GM21619 (cell line): ENCODE results near the gene SBF1.
"Not testable (repeated sequence)": the region's sequence is repeated elsewhere in the genome, so short reads cannot be mapped to it uniquely, and the experiment has no call there.

Experiments used
- ATAC-seq: cut with Tn5 transposase; IDR thresholded peaks from one replicate; pipeline ENCODE4 v1.9.1; 2021; ENCODE audit not compliant: unreplicated experiment

Gene SBF1

DNA sequence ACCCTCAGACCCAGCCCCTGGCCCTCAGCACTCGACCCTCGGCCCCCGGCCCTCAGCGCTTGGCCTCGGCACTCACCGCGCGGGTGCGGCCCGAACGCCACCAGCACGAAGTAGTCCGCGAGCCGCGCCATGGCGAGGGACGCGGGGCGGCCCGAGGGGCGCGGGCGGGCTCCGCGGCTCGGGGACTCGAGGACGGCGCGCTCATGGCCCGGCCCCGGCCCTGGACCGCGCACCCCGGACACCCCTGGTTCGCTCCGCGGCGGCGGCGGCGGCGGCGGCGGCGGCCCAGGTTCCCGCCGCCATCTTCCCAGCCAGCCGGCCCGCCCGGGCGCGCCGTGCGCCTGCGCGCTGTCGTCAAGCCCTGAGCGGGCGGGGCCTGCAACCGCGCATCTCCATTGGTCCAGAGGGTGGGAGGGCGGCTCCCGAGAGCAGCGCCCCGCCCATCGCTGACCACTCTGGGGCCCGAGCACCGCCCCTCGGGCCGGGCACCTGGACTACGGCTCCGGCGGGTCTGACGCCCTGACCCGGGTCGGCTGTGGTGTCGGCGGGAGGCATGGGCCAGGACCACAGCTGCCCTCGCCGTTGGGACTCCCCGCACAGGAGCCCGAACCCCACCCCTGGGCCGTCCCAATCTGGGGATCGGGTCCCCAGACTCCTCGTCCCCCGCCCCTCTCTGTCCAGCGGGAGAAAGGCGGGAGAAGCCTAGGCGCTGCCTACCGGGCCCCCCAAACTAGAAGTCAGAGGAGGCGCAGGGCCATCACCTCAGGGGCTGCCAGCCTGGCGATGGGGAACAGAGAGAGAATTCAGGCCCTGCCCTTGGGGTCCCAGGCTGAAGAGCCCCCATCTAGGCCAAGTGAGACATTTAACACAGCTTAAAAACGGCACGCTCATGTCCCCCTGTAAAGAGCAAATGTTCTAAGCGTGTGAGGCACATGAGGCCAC, at the start of gene SBF1:
TSS of gene SBF1 (minus strand) at position 326 of the 942 bp plus-strand sequence. CDS start at position 131, 195 bp downstream.
- peak; percentile 63 for ATAC-seq

GRCh38 chr22:50523806-50524675, 49.2 kb upstream of the SBF1 start:
- no peak for ATAC-seq

GRCh38 chr22:50523458-50523805, 48.6 kb upstream of the SBF1 start:
- no peak for ATAC-seq

DNA sequence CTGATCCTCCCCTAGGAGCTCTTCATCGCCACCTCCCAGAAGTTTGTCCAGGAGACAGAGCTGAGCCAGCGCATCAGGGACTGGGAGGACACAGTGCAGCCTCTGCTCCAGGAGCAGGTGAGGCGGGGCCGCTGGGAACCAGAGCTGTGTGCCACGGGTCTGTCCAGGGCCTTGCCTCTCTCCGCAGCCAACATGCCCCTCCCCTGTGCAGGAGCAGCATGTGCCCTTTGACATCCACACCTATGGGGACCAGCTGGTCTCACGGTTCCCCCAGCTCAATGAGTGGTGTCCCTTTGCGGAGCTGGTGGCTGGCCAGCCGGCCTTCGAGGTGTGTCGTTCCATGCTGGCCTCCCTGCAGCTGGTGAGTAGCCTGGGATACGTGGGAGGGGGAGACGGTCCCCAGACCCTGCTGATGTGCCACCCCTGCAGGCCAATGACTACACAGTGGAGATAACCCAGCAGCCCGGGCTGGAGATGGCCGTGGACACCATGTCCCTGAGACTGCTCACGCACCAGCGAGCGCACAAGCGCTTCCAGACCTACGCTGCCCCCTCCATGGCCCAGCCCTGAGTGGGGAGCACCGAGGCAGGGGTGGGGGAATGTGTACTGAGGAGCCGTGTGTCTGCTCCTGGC, 48.1 kb upstream of the SBF1 start:
- ATAC-seq: no peak

DNA sequence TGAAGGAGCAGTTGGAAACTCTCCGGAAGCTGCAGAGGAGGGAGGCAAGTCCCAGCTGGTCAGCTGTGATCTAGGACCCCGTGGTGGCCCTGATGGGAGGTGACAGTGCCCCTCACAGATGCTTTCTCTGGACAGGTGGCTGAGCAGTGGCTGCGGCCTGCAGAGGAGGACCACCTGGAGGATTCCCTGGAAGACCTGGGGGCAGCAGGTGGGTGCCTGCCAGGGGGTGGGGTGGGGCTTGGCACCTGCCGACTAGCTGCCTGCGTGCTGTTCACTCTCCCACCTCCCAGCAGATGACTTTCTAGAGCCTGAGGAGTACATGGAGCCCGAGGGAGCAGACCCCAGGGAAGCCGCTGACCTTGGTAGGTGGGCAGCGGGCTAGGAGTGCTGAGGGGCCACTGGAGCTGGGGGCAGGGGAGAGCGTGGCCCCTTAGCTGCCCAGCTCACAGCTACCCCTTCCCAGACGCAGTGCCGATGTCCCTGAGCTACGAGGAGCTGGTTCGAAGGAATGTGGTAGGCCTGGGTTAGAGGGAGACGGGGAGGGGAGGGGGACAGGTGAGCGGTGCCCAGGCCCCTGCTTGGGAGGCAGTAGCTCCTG, 47.5 kb upstream of the SBF1 start:
- no peak for ATAC-seq

GRCh38 chr22:50521710-50522109, 46.9 kb upstream of the SBF1 start:
- ATAC-seq: no peak

- ATAC-seq: no peak
Observed at GRCh38 chr22:50520826-50521453, 46.1 kb upstream of the SBF1 start.

DNA sequence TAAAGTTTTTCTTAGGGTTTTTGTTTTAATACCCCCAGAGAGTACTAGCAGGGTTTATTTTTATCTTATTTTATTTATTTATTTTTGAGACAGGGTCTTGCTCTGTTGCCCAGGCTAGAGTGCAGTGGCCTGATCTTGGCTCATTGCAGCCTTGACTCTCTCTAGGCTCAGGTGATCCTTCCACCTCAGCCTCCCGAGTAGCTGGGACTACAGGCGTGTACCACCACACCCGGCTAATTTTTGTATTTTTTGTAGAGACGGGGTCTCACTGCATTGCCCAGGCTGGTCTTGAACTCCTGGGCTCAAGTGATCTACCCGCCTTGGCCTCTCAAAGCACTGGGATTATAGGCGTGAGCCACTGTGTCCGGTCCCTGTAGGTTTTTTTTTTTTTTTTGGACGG, 45.3 kb upstream of the SBF1 start:
- not testable (repeated sequence) for ATAC-seq

- no peak for ATAC-seq
Observed at GRCh38 chr22:50519151-50519550, 44.3 kb upstream of the SBF1 start.

- ATAC-seq: no peak
Observed at GRCh38 chr22:50518606-50519005, 43.8 kb upstream of the SBF1 start.

DNA sequence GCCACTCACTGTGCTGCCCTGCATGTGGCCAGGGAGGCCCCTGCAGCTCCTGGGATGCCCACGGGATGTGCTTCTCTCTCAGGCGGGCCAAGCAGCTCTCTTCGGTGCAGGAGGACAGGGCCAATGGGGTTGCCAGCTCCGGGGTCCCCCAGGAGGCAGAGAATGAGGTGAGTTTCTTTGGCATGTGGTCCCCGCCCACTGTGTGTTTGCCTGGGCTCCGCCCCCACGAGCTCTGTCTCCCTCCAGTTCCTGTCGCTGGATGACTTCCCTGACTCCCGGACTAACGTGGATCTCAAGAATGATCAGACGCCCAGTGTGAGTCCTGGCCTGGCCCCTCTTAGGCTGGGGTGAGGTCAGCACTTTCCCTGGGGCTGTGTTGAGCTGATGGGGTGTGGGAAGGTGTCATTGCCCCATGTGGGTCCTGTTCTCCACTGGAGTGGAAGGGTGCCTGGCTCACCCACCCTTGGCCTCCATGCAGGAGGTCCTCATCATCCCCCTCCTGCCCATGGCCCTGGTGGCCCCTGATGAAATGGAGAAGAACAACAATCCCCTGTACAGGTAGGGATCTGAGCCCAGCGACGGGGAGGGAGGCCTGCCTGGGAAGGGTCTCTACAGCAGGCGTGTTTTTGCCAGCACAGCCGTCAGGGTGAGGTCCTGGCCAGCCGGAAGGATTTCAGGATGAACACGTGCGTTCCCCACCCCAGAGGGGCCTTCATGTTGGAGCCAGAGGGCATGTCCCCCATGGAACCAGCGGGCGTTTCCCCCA, 42.8 kb upstream of the SBF1 start:
- ATAC-seq: no peak

DNA sequence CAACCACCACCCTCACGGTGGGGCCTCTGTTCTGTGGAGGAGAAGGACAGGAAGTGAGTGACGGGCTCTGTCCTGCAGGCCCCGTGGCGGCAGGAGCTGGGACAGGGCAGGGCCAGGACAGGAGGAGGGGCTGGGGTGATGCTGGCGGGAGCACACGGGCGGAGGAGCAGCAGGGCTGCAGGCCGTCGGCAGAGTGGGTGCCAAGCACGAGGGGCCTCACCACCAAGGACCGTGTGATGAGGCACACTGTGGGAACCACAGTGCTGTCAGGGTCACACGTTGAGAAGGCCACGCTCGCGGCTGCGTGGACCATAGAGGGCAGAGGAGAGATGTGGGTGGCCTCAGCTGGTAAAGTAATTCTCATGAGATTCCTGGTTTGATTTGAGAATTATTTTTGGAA, 42.1 kb upstream of the SBF1 start:
- ATAC-seq: no peak

DNA sequence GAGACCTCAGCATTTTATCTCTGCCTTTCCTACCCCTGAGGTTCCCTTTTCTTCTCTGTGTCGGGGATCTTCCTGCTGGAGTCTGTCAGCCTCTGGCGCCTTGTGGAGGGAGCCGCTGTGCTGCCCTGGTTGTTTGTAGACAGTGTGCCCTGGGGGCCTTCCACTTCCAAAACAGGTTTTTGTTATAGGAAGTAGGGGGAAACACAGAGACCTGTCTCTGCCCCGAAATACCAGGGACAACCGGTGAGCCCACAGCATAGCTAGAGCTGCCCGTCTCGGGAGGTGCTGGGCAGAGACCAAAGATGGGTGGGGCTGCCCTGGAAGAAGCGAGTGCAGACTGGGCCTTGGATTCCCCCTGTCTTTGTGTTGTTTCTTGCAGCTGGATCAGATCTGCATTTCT, 41.2 kb upstream of the SBF1 start:
- ATAC-seq: no peak

- no peak for ATAC-seq
Observed at GRCh38 chr22:50513175-50513574, 38.3 kb upstream of the SBF1 start.

DNA sequence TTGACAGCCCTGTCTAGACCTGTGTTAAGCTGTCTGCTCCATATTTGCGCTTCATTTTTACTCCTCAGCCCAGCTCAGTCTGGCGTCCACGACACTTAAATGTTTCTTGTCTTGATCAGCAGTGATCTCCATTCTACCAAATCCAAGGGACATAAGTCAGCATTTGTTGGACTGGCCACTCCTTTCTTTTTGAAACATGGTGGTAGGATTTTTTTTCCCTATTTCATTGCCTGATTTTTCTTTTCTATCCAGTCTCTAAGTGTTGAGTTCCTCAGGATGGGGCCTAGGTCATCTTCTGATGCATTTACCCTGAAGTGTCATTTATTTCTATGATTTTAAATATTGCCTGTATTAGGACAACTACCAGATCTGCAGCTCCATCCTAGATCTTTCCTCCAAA, 34.1 kb upstream of the SBF1 start:
- no peak for ATAC-seq

DNA sequence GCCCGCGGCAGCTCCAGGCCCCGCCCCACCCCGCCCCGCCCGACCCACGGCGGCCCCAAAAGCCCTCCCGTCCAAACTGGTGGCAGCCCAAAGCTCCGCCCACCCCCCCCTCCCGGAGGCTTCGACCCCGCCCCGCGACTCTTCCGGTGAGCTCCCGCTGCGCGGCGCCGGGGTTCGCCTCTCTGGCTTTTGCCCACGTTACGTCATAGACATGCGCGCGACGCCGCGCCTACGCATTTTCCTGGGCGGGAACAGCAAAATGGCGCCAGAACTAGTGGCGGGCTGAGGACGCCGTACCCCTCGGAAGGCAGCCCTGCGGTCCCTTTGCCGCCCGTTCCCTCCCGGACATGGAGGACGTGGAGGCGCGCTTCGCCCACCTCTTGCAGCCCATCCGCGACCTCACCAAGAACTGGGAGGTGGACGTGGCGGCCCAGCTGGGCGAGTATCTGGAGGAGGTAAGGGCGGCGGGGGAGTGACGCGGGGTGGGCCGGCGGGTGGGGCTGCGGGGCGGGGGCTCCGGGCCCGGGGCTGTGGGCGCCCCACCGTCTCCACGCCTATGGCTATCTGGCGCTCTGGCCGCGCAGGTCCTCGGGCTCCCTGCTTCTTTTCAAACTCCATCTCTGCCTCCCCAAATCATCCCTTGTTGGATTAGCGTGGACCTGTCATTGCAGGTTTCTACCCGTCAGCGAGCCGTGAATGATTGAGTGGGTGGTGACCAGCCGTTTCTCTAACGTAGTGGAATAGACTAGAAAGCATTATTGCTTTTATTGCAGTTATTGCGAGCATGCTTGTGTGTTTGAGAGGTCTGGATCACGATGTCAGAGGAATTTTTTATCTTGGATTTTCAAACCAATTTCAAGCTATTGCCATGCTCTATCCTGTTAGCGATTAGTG, 33.4 kb upstream of the SBF1 start, which contains the start of gene NCAPH2:
TSS of gene NCAPH2 (plus strand) at position 234 of the 894 bp plus-strand sequence. CDS start at position 348, 114 bp downstream.
- peak; percentile 52 for ATAC-seq

DNA sequence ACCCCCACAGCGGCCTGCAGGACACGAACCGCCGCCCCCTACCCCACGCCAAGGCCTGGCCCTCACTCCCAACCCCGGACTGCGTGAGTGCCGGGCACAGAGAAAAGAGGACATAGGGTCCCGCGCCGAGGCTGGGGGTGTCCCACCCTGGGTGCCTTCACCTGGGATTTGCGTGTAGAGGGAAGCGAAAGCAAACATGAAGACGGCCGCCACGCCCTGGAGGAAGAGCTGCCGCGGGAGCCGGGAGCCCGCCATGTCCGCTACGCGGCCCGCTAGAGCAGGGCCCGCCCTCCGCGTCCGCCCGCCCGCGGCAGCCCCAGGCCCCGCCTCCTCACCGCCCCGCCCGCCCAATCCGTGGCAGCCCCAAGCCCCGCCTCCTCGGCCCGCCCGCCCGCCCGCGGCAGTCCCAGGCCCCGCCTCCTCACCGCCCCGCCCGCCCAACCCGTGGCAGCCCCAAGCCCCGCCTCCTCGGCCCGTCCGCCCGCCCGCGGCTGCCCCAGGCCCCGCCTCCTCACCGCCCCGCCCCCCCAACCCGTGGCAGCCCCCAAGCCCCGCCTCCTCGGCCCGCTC, 32.7 kb upstream of the SBF1 start, which contains the start of gene LMF2:
TSS of gene LMF2 (minus strand) at position 282 of the 570 bp plus-strand sequence. CDS start at position 255, 27 bp downstream.
- ATAC-seq: peak; percentile 53
